Tibial nerve (tissue), 4 donors: ENCODE measurements around the gene UTS2B. TPM values are rescaled to one million over a fixed set of nuclear protein-coding genes. Genes with fewer than 3 reads are reported as not detected.

ENCODE experiments used
- DNase-seq, 2 donors: peaks; one replicate each; pipeline ENCODE4 v3.0.0-alpha.2; 2019; ENCODE audit warnings: low spot score in 2 of 2
- H3K27ac ChIP-seq, 4 donors: fragments of 200-600 bp; sonication (generic) in 3 of 4; one replicate each; pipeline ENCODE4 v1.5.1; 2017 to 2019; ENCODE audit warnings: mild to moderate bottlenecking in 1 of 4
- H3K27me3 ChIP-seq, 2 donors: fragments of 200-600 bp; sonication (generic) in 1 of 2; one replicate each; pipeline versions ENCODE4 v1.5.1 to v1.6.0; 2017 to 2019
- H3K36me3 ChIP-seq, 3 donors: fragments of 200-600 bp; sonication (generic); one replicate each; pipeline ENCODE4 v1.5.1; 2018 to 2019
- H3K4me1 ChIP-seq, 4 donors: fragments of 200-600 bp; sonication (generic) in 3 of 4; one replicate each; pipeline ENCODE4 v1.5.1; 2017 to 2019
- H3K4me3 ChIP-seq, 4 donors: fragments of 200-600 bp; sonication (generic) in 3 of 4; one replicate each; pipeline ENCODE4 v1.5.1; 2017 to 2019; ENCODE audit warnings: mild to moderate bottlenecking in 1 of 4, moderate library complexity in 1 of 4
- H3K9me3 ChIP-seq, 4 donors: fragments of 200-600 bp; sonication (generic) in 3 of 4; one replicate each; pipeline ENCODE4 v1.5.1; 2017 to 2019
- CTCF ChIP-seq, 5 experiments: fragments of 200-600 bp in 3 of 5; fragments of 450-650 bp in 2 of 5; sonication (generic) in 3 of 5; IDR thresholded peaks; one replicate each; pipeline ENCODE4 v1.5.1; 2016 to 2019; ENCODE audit warnings: antibody characterized with exemption in 5 of 5, mild to moderate bottlenecking in 3 of 5, moderate library complexity in 2 of 5
- EP300 ChIP-seq, 2 donors: sonication (generic); formaldehyde crosslinking; IDR thresholded peaks; one replicate each; pipeline ENCODE4 v1.6.1; 2017; ENCODE audit warnings: antibody characterized with exemption in 2 of 2, mild to moderate bottlenecking in 1 of 2
- POLR2A ChIP-seq, 2 donors: fragments of 450-650 bp; IDR thresholded peaks; one replicate each; pipeline ENCODE4 v1.6.1; 2017; ENCODE audit warnings: antibody characterized with exemption in 2 of 2, mild to moderate bottlenecking in 2 of 2, moderate library complexity in 2 of 2
- WGBS, 2 donors: methylation state at CpG; one replicate each; pipeline ENCODE4 v1.1.5; 2018; 5-methylcytosine and 5-hydroxymethylcytosine counted together
- total RNA-seq, 4 donors: library from RNA; depleted of rRNA; stranded (reverse); fragments of >200 nt; gene quantifications; one replicate each; pipeline ENCODE4 v1.1.0, GENCODE V29; 2016

The UTS2B gene
- total RNA-seq, 4 donors from 2014 or later, result 0.90 to 2.7 TPM; not detected in 2

GRCh38 chr3:191316876-191317603 is 13.3 kb downstream of the UTS2B start:
- TF ChIP-seq EP300 (IDR thresholded peaks at IDR 0.05) (no peak), CTCF (IDR thresholded peaks at IDR 0.05) (no peak), POLR2A (IDR thresholded peaks at IDR 0.05) (no peak)
- no peaks in the 10 kb centered on the region for H3K36me3 ChIP-seq
- 93 to 96% methylated on average over 32 to 40 of the region's 40 CpGs for WGBS, 2 donors
- no peaks in the 10 kb centered on the region for H3K9me3 ChIP-seq
- DNase-seq, result no peak
- no peaks in the 10 kb centered on the region for H3K4me1 ChIP-seq
- no peaks in the 10 kb centered on the region for H3K27me3 ChIP-seq
- H3K4me3 ChIP-seq, result no peak overlapping the region
- H3K27ac ChIP-seq, result no peak overlapping the region

DNA sequence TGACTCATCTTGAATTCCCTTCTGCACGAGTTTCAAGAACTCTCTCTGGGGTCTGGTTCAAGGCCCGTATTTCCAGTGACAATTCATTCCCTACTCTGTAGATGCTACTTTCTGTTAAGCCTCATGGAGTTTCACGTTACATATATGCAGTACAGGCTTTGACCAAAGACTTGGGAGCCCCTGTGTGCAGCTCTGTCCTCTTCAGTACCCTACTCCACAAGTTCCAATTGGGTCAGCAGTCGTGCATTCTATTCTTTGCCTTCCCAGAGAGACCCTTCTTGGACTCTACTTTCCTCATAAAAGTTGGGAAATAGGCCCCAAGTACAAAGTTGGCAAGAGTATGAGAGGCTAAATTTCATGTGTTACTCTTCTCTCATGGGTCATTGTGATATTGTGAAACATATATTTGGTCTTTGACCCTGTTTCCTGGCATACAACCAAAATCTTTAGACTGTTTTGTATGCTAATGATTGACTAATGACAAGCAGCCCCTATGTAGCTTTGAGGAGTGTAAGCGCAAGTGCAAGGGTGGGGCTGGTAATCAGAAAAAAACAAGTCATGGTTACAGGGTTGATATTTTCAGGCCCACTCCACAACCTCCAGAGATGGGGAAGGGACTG is 16.1 kb downstream of the UTS2B start:
- TF ChIP-seq POLR2A (IDR thresholded peaks at IDR 0.05) (no peak), EP300 (IDR thresholded peaks at IDR 0.05) (no peak), CTCF (IDR thresholded peaks at IDR 0.05) (no peak)
- Histone ChIP-seq H3K9me3 (no peaks in the 10 kb centered on the region), H3K4me3 (no peak overlapping the region), H3K36me3 (no peaks in the 10 kb centered on the region), H3K27ac (no peak overlapping the region), H3K4me1 (no peaks in the 10 kb centered on the region), H3K27me3 (no peaks in the 10 kb centered on the region)
- no peak for DNase-seq
- 78 to 86% methylated on average over 5 of the region's 5 CpGs for WGBS, 2 donors

GRCh38 chr3:191313296-191313695 is 17.0 kb downstream of the UTS2B start:
- no peaks in the 10 kb centered on the region for H3K9me3 ChIP-seq
- H3K4me3 ChIP-seq, result no peak overlapping the region
- DNase-seq, result no peak
- TF ChIP-seq CTCF (IDR thresholded peaks at IDR 0.05) (no peak), EP300 (IDR thresholded peaks at IDR 0.05) (no peak), POLR2A (IDR thresholded peaks at IDR 0.05) (no peak)
- H3K27ac ChIP-seq, result no peak overlapping the region
- 77 to 94% methylated on average over 2 of the region's 2 CpGs for WGBS, 2 donors
- H3K27me3 ChIP-seq, result no peaks in the 10 kb centered on the region
- H3K4me1 ChIP-seq, result no peaks in the 10 kb centered on the region
- H3K36me3 ChIP-seq, result no peaks in the 10 kb centered on the region

GRCh38 chr3:191307341-191307740 is 23.0 kb downstream of the UTS2B start:
- no peak for DNase-seq
- no peaks in the 10 kb centered on the region for H3K36me3 ChIP-seq
- H3K27me3 ChIP-seq, result no peaks in the 10 kb centered on the region
- TF ChIP-seq POLR2A (IDR thresholded peaks at IDR 0.05) (no peak), EP300 (IDR thresholded peaks at IDR 0.05) (no peak), CTCF (IDR thresholded peaks at IDR 0.05) (no peak)
- no peak overlapping the region for H3K4me3 ChIP-seq
- H3K9me3 ChIP-seq, result no peaks in the 10 kb centered on the region
- no peaks in the 10 kb centered on the region for H3K4me1 ChIP-seq
- 74% methylated on average over 4 of the region's 4 CpGs for WGBS, 2 donors
- no peak overlapping the region for H3K27ac ChIP-seq

DNA sequence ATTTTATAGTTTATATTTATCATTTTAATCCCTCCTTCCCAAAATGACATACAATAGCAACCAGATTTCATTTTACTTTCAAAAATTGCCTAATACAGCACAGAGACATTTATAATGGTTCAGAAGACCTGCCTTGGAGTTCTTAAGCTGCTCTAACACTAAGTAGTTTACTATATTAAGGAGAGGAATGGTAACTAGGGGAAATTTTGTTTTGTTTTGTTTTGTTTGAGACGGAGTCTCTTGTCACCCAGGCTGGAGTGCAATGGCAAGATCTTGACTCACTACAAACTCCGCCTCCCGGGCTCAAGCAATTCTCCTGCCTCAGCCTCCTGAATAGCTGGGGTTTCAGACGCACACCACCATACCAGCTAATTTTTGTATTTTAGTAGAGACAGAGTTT is 23.9 kb downstream of the UTS2B start:
- H3K27me3 ChIP-seq, result no peaks in the 10 kb centered on the region
- no peaks in the 10 kb centered on the region for H3K4me1 ChIP-seq
- DNase-seq, result no peak
- H3K36me3 ChIP-seq, result no peaks in the 10 kb centered on the region
- H3K27ac ChIP-seq, result no peak overlapping the region
- no peak overlapping the region for H3K4me3 ChIP-seq
- 90% methylated on average over 4 of the region's 4 CpGs for WGBS, 2 donors
- H3K9me3 ChIP-seq, result no peaks in the 10 kb centered on the region
- TF ChIP-seq CTCF (IDR thresholded peaks at IDR 0.05), result no peak
- no peak for TF ChIP-seq POLR2A (IDR thresholded peaks at IDR 0.05)
- TF ChIP-seq EP300 (IDR thresholded peaks at IDR 0.05), result no peak
